ENCODE data around the gene MPPED2.

GRCh38 chr11:30550022-30550542, 36.1 kb downstream of the MPPED2 start:
- TF ChIP-seq CTCF (IDR thresholded peaks at IDR 0.05; ENCODE audit: low read length) (no peak), EZH2 (optimal IDR thresholded peaks at IDR 0.05; ENCODE audit: low read depth, low read length) (no peak), EZH2phosphoT487 (IDR thresholded peaks at IDR 0.05; ENCODE audit: low read length) (no peak)
